HG03097 (cell line): ENCODE data around the gene GRIK4.

Experiments used
- ATAC-seq: cut with Tn5 transposase; IDR thresholded peaks from one replicate; pipeline ENCODE4 v1.9.1; 2021; ENCODE audit not compliant: unreplicated experiment, low FRiP score

Gene GRIK4

GRCh38 chr11:120505801-120506425, 5.6 kb upstream of the GRIK4 start:
- ATAC-seq, result no peak

DNA sequence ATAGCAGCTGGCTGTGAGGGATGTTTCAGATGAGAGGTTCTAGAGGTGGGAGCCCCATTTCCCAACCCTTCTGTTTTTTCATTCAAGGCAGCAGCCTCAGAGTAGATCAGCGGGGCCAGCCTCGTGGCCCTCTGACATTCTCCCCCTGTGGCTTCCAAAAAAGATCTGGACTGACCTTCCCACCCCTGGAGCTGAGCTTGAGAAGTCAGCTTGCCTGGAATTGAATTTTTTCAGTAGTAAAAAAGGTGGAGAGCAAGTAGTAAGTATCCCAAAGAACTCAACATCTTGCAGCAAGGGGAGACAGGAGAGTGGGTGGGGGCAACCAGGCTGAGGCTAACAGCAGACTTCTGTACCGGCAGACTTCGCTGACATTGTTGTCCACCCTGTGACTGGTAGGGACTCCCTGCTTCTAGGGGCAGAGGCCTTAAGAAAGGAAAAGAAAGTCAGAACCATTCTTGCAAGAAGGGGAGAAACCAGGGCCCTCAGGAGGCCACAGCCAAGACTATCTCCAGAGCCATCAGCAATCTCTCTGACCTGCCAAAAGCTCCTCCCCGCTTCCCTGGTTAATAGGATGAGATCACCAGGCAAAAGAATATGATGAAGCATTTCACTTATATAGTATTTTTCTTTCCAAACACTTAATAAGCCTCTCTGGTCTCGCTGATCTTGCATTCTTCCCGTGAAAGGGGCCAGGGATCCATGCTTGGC, 2.0 kb upstream of the GRIK4 start:
- no peak for ATAC-seq

DNA sequence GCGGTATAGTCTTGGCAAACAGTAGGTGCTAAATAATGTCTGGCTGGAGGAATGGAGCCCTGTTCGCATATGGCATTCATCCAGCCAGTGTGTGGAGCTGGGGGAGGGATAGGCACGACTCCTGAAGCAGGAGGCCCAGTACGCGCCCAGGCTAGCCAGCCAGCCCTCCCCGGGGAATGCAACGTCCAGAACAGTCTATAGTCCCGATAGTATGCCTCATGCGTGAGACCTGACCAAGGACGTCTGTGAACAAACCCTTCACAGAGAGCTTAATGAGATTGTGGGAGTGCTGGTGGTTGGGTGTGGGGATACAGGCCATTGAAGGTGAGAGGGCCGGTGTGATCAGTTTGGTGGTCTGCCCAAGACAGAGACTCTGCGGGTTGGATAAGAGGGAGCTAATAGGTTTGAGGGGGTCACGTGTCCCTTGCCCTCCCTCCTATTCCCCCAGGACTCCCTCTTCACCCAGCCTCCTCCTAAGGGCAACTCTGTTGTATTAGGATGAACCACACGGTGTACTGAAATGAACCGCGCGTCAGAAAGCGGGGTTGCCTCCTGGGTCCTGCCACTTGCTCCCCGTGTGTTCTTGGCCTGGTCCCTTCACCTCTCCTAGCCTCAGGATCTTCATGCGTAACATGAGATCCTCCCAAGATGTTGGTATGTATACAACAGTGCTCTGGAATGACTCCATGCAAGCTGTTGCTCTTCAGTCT, 987 bp upstream of the GRIK4 start:
- no peak for ATAC-seq

DNA sequence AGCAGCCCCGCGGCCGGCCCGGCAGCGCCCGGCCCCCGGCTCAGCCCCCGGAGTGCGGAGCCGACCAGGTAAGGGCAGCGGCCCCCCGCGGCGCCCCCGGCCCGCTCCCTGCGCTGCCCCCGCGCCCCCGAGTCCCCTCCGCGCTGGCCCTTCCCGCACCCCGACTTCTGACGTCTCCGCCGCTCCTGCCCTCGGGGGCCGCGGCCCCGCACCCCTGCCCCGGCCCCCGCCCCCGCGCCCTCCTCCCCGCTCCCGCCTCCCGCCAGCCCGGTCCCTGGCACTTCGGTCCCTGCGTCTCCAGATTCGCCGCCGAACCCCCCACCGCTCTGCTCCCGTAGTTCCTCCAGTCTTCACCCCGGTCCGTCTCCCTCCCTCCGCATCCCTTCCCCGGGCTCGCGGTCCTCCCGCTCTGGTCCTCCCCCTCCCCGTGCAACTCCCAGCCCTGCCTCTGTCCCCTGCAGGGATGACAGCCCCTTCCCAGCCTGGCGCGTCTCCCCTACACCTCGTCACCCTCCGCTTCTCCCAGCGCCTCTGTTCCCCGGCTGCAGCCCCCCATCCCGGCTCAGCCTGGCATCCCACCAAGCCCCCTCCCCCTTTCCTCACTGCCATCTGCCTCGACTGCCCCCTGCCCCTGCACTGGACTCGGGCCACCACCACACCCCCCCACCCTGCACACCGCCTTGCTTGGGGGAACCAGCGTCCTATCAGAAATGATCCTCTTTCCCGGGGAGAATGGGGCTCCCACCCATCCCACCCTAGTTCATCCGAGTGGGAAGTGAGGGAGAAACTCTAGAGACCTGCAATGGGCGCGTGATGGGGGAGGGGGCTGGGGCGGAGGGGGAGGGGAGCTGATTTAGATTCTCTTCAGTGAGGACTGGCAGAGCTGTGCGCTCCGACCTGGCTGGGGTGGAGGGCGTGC, 531 bp downstream of the GRIK4 start:
- ATAC-seq, result no peak

- ATAC-seq, result no peak
Observed at GRCh38 chr11:120512739-120513435, 1.3 kb downstream of the GRIK4 start.

DNA sequence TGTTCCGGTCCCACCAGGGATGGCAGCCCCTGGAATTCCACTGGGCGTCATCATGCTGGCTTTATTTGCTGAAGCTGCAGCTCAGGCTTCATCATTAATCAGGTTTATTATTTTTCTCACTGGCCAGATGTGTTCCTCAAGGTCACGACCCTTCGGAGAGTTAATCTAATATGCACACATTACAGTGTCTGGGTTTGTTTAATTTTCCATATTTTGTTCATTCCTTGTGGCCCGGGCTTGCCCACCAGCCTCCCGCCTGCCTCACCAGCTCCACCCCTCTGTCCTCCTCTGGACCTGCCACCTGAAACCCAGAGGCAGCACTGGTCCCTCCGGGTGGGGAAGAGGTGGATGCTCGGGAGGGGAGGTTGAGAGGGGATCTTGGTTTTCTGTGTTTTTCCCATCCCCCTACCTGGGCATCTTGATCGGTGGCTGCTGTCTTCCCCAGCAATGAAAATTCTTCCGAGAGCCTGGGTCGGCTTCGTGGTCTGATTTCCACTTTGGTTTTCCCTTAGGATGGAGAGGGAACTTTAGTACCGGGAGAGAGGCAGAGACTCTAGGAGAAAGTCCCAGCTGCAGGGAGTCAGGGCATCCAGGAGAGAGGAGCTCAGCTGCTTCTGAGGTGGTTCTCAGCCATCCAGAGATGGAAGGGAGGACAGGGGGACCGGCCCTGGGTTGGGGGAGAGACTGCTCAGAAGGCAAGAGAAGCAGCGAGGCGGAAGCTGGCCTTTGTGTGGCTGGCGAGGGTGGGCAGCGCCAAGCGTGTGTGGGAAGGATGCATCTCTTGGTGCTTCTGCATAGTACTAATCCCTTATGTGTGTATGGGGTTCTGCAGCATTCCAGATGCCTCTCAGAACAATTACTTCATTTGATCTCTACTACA, 2.1 kb downstream of the GRIK4 start:
- ATAC-seq, result no peak

DNA sequence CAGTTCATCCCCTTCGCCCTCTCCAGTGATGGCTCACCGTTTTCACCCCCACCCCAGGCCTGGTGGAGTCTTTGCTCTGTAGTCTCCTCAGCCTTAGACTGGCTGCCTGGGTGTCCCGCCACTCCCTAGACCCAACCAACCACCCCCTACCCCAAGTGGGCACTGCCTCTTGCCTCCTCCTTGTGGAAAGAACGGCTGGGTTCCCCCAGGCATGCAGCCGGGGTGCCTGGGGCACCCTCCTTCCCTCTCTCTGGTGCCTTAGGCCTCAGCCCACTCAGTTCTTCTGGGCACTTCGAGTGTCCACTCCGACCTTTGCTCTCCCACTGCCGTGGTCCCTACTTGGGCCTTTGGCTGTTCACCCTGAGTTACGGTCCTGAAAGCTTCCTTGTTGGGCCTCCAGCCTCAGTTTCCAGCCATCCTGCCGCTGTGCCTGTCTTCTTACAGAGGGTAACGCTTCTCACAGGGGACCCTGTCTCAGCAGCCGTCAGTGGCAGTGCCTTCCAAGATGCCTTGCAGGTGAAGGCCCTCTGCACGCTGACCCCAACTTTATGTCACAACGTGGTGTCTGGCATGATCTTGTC, 3.1 kb downstream of the GRIK4 start:
- no peak for ATAC-seq

DNA sequence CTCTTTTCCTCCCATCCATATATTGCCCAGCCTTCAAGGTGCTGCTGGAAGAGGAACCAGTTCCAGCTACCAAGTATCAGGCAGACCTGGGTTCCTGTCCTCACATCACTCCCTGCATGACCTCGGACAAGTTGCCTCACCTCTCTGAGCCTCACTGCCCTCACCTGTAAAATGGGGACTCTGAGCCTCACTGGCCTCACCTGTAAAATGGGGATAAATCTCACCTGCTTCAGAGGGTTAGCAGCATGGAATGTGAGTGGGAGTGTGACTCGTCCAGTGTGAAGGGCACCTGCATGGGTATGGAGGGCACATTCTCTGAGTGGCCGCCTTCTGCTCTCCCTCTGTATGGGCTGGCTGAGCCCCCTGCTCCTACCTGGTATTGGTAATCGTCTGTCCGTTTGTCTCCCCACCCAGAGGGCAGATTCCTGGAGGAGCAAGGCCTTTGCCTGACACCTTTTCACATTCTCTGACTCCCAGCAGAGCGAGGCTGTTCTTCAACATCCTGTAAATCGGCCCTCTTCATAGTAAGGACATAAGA, 3.7 kb downstream of the GRIK4 start:
- ATAC-seq, result no peak

GRCh38 chr11:120516461-120517389, 5.2 kb downstream of the GRIK4 start:
- no peak for ATAC-seq

GRCh38 chr11:120517390-120517761, 5.8 kb downstream of the GRIK4 start:
- no peak for ATAC-seq

DNA sequence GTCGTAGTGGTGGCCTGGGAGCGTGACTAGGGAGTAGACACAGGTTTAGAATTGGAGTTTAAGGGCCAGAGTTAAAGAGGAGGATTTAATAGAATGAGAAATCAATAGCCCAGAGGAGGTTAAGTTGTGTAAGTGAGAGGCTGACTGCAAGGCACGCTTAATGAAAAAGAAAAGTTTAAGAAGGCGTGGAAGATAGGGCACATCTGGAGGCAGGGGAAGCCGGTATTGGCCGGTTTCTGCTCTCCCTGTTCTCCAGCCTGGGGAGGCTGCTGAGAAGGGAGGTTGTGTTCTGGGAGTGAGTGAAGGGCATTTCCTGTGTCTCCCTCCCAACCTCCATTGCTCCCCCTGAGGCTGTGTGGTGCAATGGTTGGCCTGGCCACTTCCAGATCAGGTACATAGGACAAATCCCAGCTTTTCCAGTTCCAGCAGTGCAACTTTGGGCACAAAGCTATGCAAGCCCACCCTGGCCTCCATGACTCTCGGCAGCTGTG, 6.3 kb downstream of the GRIK4 start:
- no peak for ATAC-seq

- no peak for ATAC-seq
Observed at GRCh38 chr11:120518356-120518755, 6.8 kb downstream of the GRIK4 start.

DNA sequence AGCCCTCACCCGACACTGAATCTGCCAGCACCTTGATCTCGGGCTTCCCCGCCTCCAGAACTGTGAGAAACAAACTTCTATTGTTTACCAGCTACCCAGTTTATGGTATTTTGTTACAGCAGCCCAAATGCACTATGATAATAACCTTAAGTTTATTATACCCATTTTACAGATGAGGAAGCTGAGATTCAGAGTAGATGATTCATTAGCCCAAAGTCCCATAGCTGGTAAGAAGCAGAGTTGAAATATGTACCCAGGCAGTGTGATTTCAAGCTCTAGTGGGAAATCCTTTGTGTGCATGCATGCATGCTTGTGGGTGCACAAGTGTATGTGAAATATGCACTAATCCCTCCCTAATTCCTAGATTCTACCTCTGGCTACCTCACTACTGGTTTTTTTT, 7.9 kb downstream of the GRIK4 start:
- no peak for ATAC-seq

- ATAC-seq, result no peak
Observed at GRCh38 chr11:120520091-120520822, 8.7 kb downstream of the GRIK4 start.

- no peak for ATAC-seq
Observed at GRCh38 chr11:120521176-120521575, 9.6 kb downstream of the GRIK4 start.

DNA sequence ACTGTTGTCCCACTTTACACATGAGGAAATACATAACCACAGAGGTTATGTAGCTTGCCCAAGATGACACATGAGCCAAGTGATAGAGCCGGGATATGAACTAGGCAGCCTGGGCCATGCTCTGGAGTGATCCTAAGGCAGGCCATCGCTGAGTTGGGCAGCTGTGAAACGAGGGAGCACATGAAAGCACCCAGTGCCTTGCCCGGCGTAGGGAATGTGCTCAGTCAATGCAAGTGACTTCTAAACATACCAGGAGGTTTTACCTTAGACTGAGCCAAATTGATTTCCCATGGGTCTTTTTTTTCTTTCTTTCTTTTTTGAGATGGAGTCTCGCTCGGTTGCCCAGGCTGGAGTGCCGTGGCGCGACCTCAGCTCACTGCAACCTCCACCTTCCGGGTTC, 10.5 kb downstream of the GRIK4 start:
- no peak for ATAC-seq

- ATAC-seq, result no peak
Observed at GRCh38 chr11:120522736-120523135, 11.2 kb downstream of the GRIK4 start.
